ENCODE results near the gene HSPA5.
"Not testable (repeated sequence)": the region's sequence is repeated elsewhere in the genome, so short reads cannot be mapped to it uniquely, and the experiment has no call there.

Gene HSPA5

GRCh38 chr9:125241863-125242739 lies 958 bp upstream of the HSPA5 start:
- DNase-seq = no peak

DNA sequence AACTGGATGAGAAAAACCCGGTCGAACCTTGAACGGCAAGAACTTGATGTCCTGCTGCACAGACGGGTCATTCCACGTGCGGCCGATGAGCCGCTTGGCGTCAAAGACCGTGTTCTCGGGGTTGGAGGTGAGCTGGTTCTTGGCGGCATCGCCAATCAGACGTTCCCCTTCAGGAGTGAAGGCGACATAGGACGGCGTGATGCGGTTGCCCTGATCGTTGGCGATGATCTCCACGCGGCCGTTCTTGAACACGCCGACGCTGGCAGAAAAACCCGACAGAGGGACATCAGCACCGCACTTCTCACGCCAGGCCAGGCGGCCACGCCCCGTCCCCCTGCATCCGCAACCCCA lies 519 bp downstream of the HSPA5 start:
- DNase-seq = no peak

DNA sequence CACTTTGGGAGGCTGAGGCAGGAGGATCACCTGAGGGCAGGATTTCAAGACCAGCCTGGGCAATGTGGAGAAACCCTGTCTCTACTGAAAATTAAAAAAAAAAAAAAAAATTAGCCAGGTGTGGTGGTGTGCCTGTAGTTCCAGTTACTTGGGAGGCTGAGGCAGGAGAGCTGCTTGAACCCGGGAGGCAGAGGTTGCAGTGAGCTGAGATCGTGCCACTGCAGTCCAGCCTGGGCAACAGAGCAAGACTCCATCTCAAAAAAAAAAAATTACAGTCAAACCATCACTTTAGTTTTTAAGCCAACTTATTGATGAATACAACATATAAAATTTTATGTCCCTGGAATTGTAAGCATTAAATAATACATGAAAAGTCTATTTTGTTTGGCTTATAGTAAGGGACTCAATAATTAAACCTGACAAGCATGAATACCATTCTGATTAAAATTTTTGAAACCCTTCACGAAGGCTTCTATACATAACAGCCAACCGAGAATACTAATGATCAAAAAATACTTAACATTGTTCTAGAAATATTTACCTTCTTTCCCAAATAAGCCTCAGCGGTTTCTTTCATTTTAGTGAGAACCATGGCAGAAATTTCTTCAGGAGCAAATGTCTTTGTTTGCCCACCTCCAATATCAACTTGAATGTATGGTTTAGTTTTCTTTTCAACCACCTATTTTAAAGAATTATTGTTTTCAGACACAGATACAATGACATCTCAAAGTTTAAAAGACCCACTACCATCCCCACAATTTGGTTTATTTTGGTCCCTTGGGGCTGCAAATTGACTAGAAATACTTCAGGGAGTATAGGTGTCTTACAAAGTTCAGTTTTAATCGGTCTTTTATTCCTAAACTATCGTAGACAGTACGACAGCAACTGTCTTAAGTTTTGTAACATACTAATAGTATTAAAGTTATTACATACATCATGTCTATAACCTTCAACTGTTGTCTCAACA lies 1.2 kb downstream of the HSPA5 start:
- DNase-seq = peak; percentile 2

DNA sequence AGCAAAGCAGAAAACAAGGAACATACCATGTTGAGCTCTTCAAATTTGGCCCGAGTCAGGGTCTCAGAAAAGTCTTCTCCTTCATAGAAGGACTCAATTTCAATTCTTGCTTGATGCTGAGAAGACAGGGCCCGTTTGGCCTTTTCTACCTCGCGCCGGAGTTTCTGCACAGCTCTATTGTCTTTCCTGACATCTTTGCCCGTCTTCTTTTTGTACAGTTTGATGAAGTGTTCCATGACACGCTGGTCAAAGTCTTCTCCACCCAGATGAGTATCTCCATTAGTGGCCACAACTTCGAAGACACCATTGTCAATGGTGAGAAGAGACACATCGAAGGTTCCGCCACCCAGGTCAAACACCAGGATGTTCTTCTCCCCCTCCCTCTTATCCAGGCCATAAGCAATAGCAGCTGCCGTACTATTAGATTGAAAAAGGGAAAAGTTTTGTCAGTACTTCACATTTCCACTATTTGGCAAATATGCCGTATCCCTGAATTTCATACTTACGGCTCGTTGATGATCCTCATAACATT lies 2.2 kb downstream of the HSPA5 start:
- no peak for DNase-seq

DNA sequence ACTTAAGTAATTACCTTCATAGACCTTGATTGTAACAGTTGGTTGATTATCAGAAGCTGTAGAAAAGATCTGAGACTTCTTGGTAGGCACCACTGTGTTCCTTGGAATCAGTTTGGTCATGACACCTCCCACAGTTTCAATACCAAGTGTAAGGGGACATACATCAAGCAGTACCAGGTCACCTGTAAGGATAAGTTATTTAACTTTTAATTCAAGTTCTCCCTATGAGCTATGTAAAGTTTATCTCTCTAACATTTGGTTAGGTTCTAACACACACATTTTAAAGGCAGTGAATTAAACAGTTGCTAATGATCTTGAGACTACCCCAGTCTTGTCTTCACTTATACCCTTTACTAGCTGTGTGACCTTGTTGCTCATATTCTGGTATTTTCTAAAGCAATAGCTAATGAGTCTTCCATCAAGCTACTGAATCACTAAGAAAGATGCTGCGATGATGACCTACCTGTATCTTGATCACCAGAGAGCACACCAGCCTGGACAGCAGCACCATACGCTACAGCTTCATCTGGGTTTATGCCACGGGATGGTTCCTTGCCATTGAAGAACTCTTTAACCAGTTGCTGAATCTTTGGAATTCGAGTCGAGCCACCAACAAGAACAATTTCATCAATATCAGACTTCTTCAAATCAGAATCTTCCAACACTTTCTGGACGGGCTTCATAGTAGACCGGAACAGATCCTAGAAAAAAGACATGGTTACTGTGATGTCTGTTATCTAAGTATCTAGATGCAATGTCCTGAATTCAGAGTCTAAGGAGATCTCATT lies 2.8 kb downstream of the HSPA5 start:
- no peak for DNase-seq

- not testable (repeated sequence) for DNase-seq
These were observed 4.5 kb downstream of the HSPA5 start for GRCh38 chr9:125236520-125237159.

GRCh38 chr9:125235804-125236519 lies 5.2 kb downstream of the HSPA5 start:
- DNase-seq = no peak

DNA sequence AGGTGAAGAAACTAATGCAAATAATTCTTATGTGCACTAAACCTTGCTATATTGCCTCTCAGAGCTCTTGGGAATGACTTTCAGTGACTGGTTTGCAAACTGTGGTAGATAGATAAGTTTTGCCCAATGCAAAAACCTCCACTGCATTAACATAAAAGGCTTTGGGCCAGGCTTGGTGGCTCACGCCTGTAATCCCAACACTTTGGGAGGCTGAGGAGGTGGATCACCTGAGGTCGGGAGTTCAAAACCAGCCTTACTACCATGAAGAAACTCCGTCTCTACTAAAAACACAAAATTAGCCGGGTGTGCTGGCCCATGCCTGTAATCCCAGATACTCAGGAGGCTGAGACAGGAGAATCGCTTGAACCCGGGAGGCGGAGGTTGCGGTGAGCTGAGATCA lies 7.0 kb downstream of the HSPA5 start:
- not testable (repeated sequence) for DNase-seq

DNA sequence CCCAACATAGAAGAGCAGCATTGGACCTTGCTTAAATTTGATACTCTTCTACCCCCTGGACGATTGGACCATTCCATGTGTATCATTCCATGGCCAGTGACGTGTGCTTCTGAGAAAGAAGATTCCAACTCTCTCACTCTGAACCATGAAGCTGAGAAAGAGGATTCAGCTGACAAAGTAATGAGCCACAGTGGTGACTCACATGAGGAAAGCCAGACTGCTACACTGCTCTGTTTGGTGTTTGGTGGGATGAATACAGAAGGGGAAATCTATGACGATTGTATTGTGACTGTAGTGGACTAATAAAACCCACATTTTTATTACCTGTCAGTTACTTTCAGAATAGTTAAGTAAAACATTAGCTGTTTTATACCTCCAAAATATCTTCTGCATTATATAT lies 7.5 kb downstream of the HSPA5 start:
- no peak for DNase-seq

DNA sequence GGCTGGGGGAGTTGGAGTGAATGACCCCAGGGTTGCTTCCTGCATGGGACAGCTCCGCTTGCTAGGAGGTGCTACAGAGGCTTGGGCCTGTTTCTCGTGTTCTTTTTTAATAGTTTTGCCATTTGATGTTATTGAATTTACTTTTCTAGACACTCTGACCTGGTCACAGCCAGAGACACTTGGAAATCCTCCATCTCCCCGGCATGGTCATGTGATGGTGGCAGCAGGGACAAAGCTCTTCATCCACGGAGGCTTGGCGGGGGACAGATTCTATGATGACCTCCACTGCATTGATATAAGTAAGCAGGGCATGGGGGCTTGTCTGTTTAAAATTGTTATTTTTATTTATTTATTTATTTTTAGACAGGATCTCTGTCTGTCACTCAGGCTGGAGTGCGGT lies 13.4 kb downstream of the HSPA5 start:
- no peak for DNase-seq

DNA sequence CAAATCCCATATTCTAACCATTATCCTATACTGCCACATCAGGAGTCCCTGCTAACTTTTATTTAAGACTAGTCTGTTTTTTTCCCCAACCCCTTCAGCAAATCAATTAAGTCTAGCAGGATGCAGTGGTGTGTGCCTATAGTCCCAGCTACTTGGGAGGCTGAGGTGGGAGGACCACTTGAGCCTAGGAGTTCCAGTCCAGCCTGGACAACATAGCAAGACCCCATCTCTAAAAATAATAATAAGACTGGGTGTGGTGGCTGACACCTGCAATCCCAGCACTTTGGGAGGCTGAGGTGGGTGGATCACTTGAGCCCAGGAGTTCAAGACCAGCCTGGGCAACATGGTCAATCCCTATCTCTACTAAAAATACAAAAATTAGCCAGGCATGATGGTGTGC lies 16.3 kb downstream of the HSPA5 start:
- DNase-seq = not testable (repeated sequence)

DNA sequence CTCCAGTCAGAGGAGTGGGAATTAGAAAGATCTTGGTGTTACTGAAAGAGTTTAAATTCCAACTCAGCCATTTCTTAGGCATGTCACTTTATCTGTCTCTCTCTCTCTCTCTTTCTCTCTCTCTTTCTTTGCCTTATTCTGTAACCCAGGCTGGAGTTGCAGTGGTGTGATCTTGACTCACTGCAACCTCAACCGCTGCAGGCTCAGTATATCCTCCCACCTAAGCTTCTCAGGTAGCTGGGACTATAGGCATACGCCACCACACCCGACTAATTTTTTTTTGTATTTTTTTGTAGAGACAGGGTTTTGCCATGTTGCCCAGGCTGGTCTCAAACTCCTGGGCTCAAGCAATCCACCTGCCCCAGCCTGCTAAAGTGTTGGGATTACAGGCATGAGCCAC lies 22.5 kb downstream of the HSPA5 start:
- no peak for DNase-seq

DNA sequence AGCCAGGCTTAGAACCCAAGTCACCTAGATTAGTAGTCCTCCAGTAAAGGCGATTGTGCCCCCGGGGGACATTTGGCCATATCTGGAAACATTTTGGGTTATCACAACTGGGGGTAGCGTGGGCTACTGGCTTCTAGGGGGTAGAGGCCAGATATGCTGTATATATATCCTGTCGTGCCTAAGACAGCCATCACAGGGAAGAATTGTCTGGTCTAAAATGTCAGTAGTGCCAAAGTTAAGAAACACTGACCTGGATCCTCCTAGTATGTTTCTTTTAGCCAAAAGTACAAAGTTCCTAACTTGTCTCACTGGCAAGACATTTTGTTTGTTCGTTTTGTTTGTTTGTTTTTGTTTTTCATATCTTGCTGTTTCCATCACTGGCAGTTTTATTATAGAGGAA lies 27.0 kb downstream of the HSPA5 start:
- no peak for DNase-seq

GRCh38 chr9:125204477-125204876 lies 36.7 kb downstream of the HSPA5 start:
- no peak for DNase-seq

DNA sequence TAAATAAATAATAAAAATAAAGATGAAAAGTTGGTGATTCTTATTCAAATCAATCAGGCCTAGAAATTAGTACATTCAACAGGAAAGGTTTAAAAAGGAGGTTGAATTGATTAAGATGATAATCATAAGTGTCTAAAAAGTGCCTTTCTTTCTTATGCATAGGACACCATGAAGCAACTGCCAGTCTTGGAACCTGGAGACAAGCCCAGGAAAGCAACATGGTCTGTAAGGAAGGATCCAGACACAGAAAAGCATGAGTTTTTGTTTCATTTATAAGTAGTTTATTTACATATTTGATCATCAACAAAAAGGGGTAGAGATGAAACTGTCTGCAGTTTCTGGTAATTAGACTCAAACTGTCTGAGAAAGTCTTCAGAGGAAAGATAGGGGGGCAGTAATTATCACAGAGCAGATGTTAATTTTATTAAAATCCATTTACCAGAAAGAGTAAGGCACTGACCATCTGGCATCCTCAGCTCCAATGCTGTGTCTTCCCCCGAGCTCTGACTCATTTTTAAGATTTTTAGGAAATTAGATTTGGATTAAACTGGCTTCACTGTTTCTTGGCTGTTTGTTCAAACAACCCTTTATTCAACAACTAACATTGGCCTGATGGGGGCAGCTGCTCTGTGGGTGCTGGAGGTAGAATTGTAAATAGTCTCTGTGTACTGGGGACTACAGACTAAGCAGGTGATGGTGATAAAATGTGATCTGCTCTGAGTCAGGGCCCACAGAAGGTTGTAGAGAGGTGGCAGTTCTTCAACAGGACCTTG lies 38.1 kb downstream of the HSPA5 start:
- peak; percentile 3 for DNase-seq

DNA sequence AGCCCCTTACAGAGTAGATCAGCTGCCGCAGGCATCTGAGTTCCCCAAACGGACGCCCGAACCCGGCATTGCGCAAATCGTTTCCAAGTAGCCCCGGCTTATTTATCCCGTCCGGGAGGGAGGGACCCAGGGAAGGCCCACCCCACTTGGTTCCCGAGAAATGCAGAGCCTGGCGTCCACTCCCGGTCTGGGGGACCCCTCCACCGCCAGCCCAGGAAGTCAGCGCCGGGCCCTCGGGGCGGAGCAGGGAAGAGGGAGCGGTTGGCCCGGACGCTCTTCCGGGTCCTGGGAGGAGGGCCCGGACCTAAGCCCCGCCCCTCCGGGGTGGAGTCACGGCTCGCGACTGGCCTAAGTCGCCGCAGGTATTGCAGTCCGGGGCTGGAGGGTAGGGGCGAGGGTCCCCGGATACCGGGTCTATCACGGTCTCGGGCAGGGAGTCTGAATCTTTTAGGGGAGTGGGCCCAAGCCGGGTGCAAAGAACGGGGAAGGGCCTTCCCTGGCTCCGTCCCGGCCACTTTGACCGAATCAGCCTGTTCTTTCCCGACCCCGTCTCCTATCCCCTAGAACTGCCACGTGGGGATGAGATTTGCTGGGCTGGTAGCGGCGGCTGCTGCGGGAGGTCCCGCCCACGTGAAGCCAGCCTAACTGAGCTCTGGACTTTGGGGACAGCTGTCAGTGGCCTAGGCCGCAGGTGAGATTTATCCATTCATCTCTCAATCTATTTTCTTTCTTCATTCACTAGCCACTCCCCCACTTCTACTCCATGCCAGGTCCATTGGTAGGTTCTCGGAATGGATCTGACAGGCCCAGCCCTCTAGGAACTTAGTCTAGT lies 40.7 kb downstream of the HSPA5 start, which contains the start of gene RABEPK:
TSS of gene RABEPK (plus strand) at position 327 of the 832 bp plus-strand sequence. CDS start 2,472 bp downstream, outside the sequence.
- peak; percentile 97 for DNase-seq

GRCh38 chr9:125195591-125195990 lies 45.6 kb downstream of the HSPA5 start:
- not testable (repeated sequence) for DNase-seq

DNA sequence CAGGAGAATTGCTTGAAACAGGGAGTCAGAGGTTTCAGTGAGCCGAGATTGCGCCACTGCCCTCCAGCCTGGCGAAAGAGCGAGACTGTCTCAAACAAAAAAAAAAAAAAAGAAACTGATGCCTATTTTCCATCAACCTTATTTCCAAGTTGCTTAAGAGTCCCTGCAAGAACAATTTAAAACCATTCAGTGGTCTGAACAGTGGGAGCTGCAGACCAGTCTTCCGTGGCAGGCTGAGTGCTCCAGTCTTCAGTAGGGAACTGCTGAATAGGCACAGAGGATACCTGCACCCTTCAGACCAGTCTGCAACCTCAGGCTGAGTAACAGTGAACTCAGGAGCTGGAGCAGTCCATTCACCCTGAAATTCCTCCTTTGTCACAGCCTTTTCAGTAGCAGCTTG lies 46.7 kb downstream of the HSPA5 start:
- not testable (repeated sequence) for DNase-seq

DNA sequence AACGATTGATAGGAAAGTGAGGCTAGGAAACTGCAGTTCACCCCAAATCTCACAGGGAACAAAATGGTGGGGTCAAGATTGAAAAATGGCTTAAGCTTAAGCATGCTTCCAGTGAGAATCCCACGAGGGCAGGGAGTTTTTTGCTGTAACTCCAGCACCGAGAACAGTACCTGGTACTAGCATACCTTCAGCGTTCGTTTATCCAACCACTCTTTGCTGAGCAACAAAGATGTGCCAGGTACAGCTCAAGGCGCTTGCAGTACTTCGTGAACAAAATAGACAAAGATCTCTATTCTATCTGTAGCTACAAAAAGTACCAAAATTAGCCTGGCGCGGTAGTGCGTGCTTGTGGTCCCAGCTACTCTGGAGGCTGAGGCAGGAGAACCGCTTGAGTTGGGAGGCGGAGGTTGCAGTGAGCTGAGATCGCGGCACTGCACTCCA lies 50.8 kb downstream of the HSPA5 start:
- no peak for DNase-seq

Data from retina (tissue), 1 donor.